Testis (tissue), 2 donors: ENCODE results near the gene UBAP2.

Source experiments
- CTCF ChIP-seq, 3 experiments: fragments of 450-650 bp in 2 of 3; fragments of 200-600 bp in 1 of 3; sonication (generic) in 1 of 3; IDR thresholded peaks; one replicate each; pipeline ENCODE4 v1.5.1; 2016 to 2019; ENCODE audit warnings: antibody characterized with exemption in 3 of 3, mild to moderate bottlenecking in 2 of 3, moderate library complexity in 1 of 3
- POLR2A ChIP-seq: fragments of 450-650 bp; IDR thresholded peaks from one replicate; pipeline ENCODE4 v1.6.1; 2017; ENCODE audit warnings: antibody characterized with exemption, mild to moderate bottlenecking, moderate library complexity

GRCh38 chr9:34065541-34065940 is 16.9 kb upstream of the UBAP2 start:
- TF ChIP-seq CTCF (IDR thresholded peaks at IDR 0.05) (no peak), POLR2A (no peak)
